H1 (cell line): ENCODE data around the gene LRRC25. TPM values are rescaled to one million over a fixed set of nuclear protein-coding genes. Genes with fewer than 3 reads are reported as not detected.

ENCODE experiments used
- ATF2 ChIP-seq: IDR thresholded peaks from 2 replicates; pipeline ENCODE4 v1.6.1; 2012; ENCODE audit warnings: low read length, inconsistent platforms
- BCL11A ChIP-seq, 2 experiments: IDR thresholded peaks; one replicate each; pipeline ENCODE4 v1.6.1; 2011; ENCODE audit warnings: low read depth in 2 of 2, low read length in 2 of 2, mild to moderate bottlenecking in 2 of 2
- CBX8 ChIP-seq: fragments of 300-800, 300-1000 bp; sonication (generic); IDR thresholded peaks from 2 replicates; pipeline ENCODE4 v1.7.1; 2016; ENCODE audit warnings: low read depth, low read length, borderline replicate concordance
- EGR1 ChIP-seq: IDR thresholded peaks from 2 replicates; pipeline ENCODE4 v1.6.1; 2011; ENCODE audit warnings: low read depth, low read length, borderline replicate concordance
- RXRA ChIP-seq: IDR thresholded peaks from 2 replicates; pipeline ENCODE4 v1.6.1; 2011; ENCODE audit warnings: low read depth, mild to moderate bottlenecking, low read length, moderate library complexity; ENCODE audit not compliant: insufficient read depth
- TBP ChIP-seq: IDR thresholded peaks from 2 replicates; pipeline ENCODE4 v1.6.1; 2011; ENCODE audit warnings: low read depth, low read length, improper control_type of control experiment
- polyA plus RNA-seq, 7 experiments: library from polyadenylated mRNA; depleted of rRNA in 3 of 7; stranded (reverse) in 5 of 7; unstranded in 2 of 7; fragments of >200 nt in 5 of 7; fragments of 200-250 nt in 2 of 7; gene quantifications; 1 replicate in 5 of 7; 2 replicates in 1 of 7; 4 replicates in 1 of 7; pipeline versions ENCODE4 v1.2.1 to v1.2.3, GENCODE V29; 2011 to 2013; ENCODE audit warnings: missing spikeins in 2 of 7, mixed read lengths in 2 of 7
- total RNA-seq: library from RNA; stranded (reverse); fragmentation: NEBNext Ultra II Directional; extraction: Animal tissue kit (Norgen Biotek cat#: 25700); gene quantifications from 2 replicates; pipeline ENCODE4 v1.2.1, GENCODE V29; 2021

LRRC25 gene
- total and polyA plus RNA-seq, 2 of the 8 experiments (the other 6 are each of a cell fraction or from before 2014, with no cell fraction given) = 0.20 to 0.41 TPM

- no peak for TF ChIP-seq CBX8
- no peak for TF ChIP-seq EGR1
- TF ChIP-seq TBP = no peak
- no peak for TF ChIP-seq RXRA
- no peak for TF ChIP-seq BCL11A (IDR thresholded peaks at IDR 0.05; ENCODE audit: low read depth in 2 of 2, low read length in 2 of 2)
- TF ChIP-seq ATF2 = no peak
These were observed 3.6 kb downstream of the LRRC25 start (continued) for GRCh38 chr19:18393836-18394235.
